Activated CD8-positive, alpha-beta T cell treated with anti-CD3 and anti-CD28 coated beads, Interleukin-2, amount 10 ng/mL, durations not matched to agents 7 days and 5 days (primary cell): ENCODE results near the gene NAALADL2. TPM values are rescaled to one million over a fixed set of nuclear protein-coding genes. Genes with fewer than 3 reads are reported as not detected.

ENCODE experiments used
- ATAC-seq: fragments of 150-1000 bp; cut with Tn5 transposase; one replicate; pipeline ENCODE4 v1.10.0; 2021; ENCODE audit warnings: moderate library complexity
- CTCF ChIA-PET: fragments of 350-600 bp; sonication (Branson Sonifier 250); formaldehyde crosslinking; loops from one replicate; lab custom pipeline; 2021; ENCODE audit warnings: antibody characterized with exemption; lab: Charles Lee
- POLR2A ChIA-PET: fragments of 350-600 bp; sonication (Branson Sonifier 250); formaldehyde crosslinking; loops from one replicate; lab custom pipeline; 2021; ENCODE audit warnings: antibody characterized with exemption; lab: Charles Lee
- DNase-seq: peaks from one replicate; pipeline ENCODE4 v3.0.0-alpha.2; 2020
- H3K27ac Mint-ChIP-seq: one replicate; pipeline ENCODE4 v1.8.0; 2021; ENCODE audit warnings: mild to moderate bottlenecking, mixed read lengths
- H3K27me3 Mint-ChIP-seq: one replicate; pipeline ENCODE4 v1.8.0; 2021; ENCODE audit warnings: low read depth, mixed read lengths
- H3K36me3 Mint-ChIP-seq: one replicate; pipeline ENCODE4 v1.8.0; 2021; ENCODE audit warnings: low read depth, mixed read lengths
- H3K4me1 Mint-ChIP-seq: one replicate; pipeline ENCODE4 v1.8.0; 2021; ENCODE audit warnings: low read depth, mixed read lengths
- H3K4me3 Mint-ChIP-seq: one replicate; pipeline ENCODE4 v1.8.0; 2021; ENCODE audit warnings: mild to moderate bottlenecking, mixed read lengths
- H3K9me3 Mint-ChIP-seq: one replicate; pipeline ENCODE4 v1.8.0; 2022; ENCODE audit warnings: mixed read lengths; ENCODE audit not compliant: insufficient read depth
- total RNA-seq, 2 experiments: library from RNA; stranded (reverse); gene quantifications; one replicate each; pipeline ENCODE4 v1.2.3, GENCODE V29; 2021

NAALADL2 gene
- total RNA-seq, 2 experiments from 2014 or later = 0.39 to 0.47 TPM

GRCh38 chr3:175475765-175476164 lies 616.6 kb downstream of the NAALADL2 start:
- no peak overlapping the region for H3K27ac Mint-ChIP-seq
- ATAC-seq (no peak), DNase-seq (no peak)
- H3K4me3 Mint-ChIP-seq = no peak overlapping the region
- ChIA-PET CTCF (no interaction called here), POLR2A (no interaction called here)
- H3K36me3 Mint-ChIP-seq = no peaks in the 10 kb centered on the region
- H3K27me3 Mint-ChIP-seq = no peaks in the 10 kb centered on the region
- no peaks in the 10 kb centered on the region for H3K9me3 Mint-ChIP-seq
- no peaks in the 10 kb centered on the region for H3K4me1 Mint-ChIP-seq

GRCh38 chr3:175476489-175476888 lies 617.4 kb downstream of the NAALADL2 start:
- DNase-seq (no peak), ATAC-seq (no peak)
- no peak overlapping the region for H3K27ac Mint-ChIP-seq
- no peaks in the 10 kb centered on the region for H3K27me3 Mint-ChIP-seq
- H3K36me3 Mint-ChIP-seq = no peaks in the 10 kb centered on the region
- H3K4me3 Mint-ChIP-seq = no peak overlapping the region
- CTCF ChIA-PET = no interaction called here
- no peaks in the 10 kb centered on the region for H3K4me1 Mint-ChIP-seq
- POLR2A ChIA-PET = no interaction called here
- no peaks in the 10 kb centered on the region for H3K9me3 Mint-ChIP-seq

- H3K9me3 Mint-ChIP-seq = no peaks in the 10 kb centered on the region
- no peaks in the 10 kb centered on the region for H3K4me1 Mint-ChIP-seq
- no peaks in the 10 kb centered on the region for H3K36me3 Mint-ChIP-seq
- no peak overlapping the region for H3K27ac Mint-ChIP-seq
- no peaks in the 10 kb centered on the region for H3K27me3 Mint-ChIP-seq
- CTCF ChIA-PET = no interaction called here
- DNase-seq = no peak
- H3K4me3 Mint-ChIP-seq = no peak overlapping the region
- no peak for ATAC-seq
- POLR2A ChIA-PET = no interaction called here
Observed at GRCh38 chr3:175477651-175478224, 618.6 kb downstream of the NAALADL2 start.

- H3K27me3 Mint-ChIP-seq = no peaks in the 10 kb centered on the region
- ChIA-PET POLR2A (no interaction called here), CTCF (no interaction called here)
- no peaks in the 10 kb centered on the region for H3K36me3 Mint-ChIP-seq
- H3K4me3 Mint-ChIP-seq = no peak overlapping the region
- H3K27ac Mint-ChIP-seq = no peak overlapping the region
- H3K4me1 Mint-ChIP-seq = no peaks in the 10 kb centered on the region
- DNase-seq (no peak), ATAC-seq (no peak)
- H3K9me3 Mint-ChIP-seq = no peaks in the 10 kb centered on the region
Observed at GRCh38 chr3:175478301-175478700, 619.2 kb downstream of the NAALADL2 start.

- H3K36me3 Mint-ChIP-seq = no peaks in the 10 kb centered on the region
- H3K9me3 Mint-ChIP-seq = no peaks in the 10 kb centered on the region
- ChIA-PET POLR2A (no interaction called here), CTCF (no interaction called here)
- no peaks in the 10 kb centered on the region for H3K27me3 Mint-ChIP-seq
- ATAC-seq (no peak), DNase-seq (no peak)
- H3K4me1 Mint-ChIP-seq = no peaks in the 10 kb centered on the region
- no peak overlapping the region for H3K4me3 Mint-ChIP-seq
- no peak overlapping the region for H3K27ac Mint-ChIP-seq
Observed at GRCh38 chr3:175479175-175479574, 620.0 kb downstream of the NAALADL2 start.

GRCh38 chr3:175479800-175480199 lies 620.7 kb downstream of the NAALADL2 start:
- no peak overlapping the region for H3K4me3 Mint-ChIP-seq
- no peaks in the 10 kb centered on the region for H3K27me3 Mint-ChIP-seq
- no peak for DNase-seq
- ChIA-PET POLR2A (no interaction called here), CTCF (no interaction called here)
- H3K27ac Mint-ChIP-seq = no peak overlapping the region
- no peaks in the 10 kb centered on the region for H3K9me3 Mint-ChIP-seq
- ATAC-seq = no peak
- H3K4me1 Mint-ChIP-seq = no peaks in the 10 kb centered on the region
- H3K36me3 Mint-ChIP-seq = no peaks in the 10 kb centered on the region

- Mint-ChIP-seq H3K27ac (no peak overlapping the region), H3K4me3 (no peak overlapping the region), H3K27me3 (no peaks in the 10 kb centered on the region), H3K4me1 (no peaks in the 10 kb centered on the region), H3K9me3 (no peaks in the 10 kb centered on the region), H3K36me3 (no peaks in the 10 kb centered on the region)
- POLR2A ChIA-PET = no interaction called here
- DNase-seq (no peak), ATAC-seq (no peak)
- CTCF ChIA-PET = no interaction called here
Observed at GRCh38 chr3:175484666-175485065, 625.5 kb downstream of the NAALADL2 start.

GRCh38 chr3:175485436-175485835 lies 626.3 kb downstream of the NAALADL2 start:
- H3K4me1 Mint-ChIP-seq = no peaks in the 10 kb centered on the region
- no peak for DNase-seq
- no peak overlapping the region for H3K4me3 Mint-ChIP-seq
- H3K27ac Mint-ChIP-seq = no peak overlapping the region
- H3K27me3 Mint-ChIP-seq = no peaks in the 10 kb centered on the region
- no peak for ATAC-seq
- ChIA-PET CTCF (no interaction called here), POLR2A (no interaction called here)
- no peaks in the 10 kb centered on the region for H3K9me3 Mint-ChIP-seq
- no peaks in the 10 kb centered on the region for H3K36me3 Mint-ChIP-seq

GRCh38 chr3:175486255-175486654 lies 627.1 kb downstream of the NAALADL2 start:
- Mint-ChIP-seq H3K4me1 (no peaks in the 10 kb centered on the region), H3K9me3 (no peaks in the 10 kb centered on the region), H3K27me3 (no peaks in the 10 kb centered on the region), H3K36me3 (no peaks in the 10 kb centered on the region), H3K27ac (no peak overlapping the region), H3K4me3 (no peak overlapping the region)
- ChIA-PET CTCF (no interaction called here), POLR2A (no interaction called here)
- DNase-seq = no peak
- ATAC-seq = no peak

- ChIA-PET POLR2A (no interaction called here), CTCF (no interaction called here)
- H3K4me1 Mint-ChIP-seq = no peaks in the 10 kb centered on the region
- DNase-seq = no peak
- no peaks in the 10 kb centered on the region for H3K27me3 Mint-ChIP-seq
- no peaks in the 10 kb centered on the region for H3K9me3 Mint-ChIP-seq
- H3K27ac Mint-ChIP-seq = no peak overlapping the region
- no peak overlapping the region for H3K4me3 Mint-ChIP-seq
- no peaks in the 10 kb centered on the region for H3K36me3 Mint-ChIP-seq
- ATAC-seq = no peak
Observed at GRCh38 chr3:175489406-175489805, 630.3 kb downstream of the NAALADL2 start.

- POLR2A ChIA-PET = no interaction called here
Observed at GRCh38 chr3:175493301-175493700, 634.2 kb downstream of the NAALADL2 start.

GRCh38 chr3:175495331-175495730 lies 636.2 kb downstream of the NAALADL2 start:
- Mint-ChIP-seq H3K27me3 (no peaks in the 10 kb centered on the region), H3K36me3 (no peaks in the 10 kb centered on the region), H3K27ac (no peak overlapping the region), H3K9me3 (no peaks in the 10 kb centered on the region), H3K4me1 (no peaks in the 10 kb centered on the region), H3K4me3 (no peak overlapping the region)
- ATAC-seq (no peak), DNase-seq (no peak)
- ChIA-PET CTCF (no interaction called here), POLR2A (no interaction called here)

More at GRCh38 chr3:175493301-175493700, 634.2 kb downstream of the NAALADL2 start:
- H3K4me3 Mint-ChIP-seq = no peak overlapping the region
- no peak overlapping the region for H3K27ac Mint-ChIP-seq
- H3K9me3 Mint-ChIP-seq = no peaks in the 10 kb centered on the region
- CTCF ChIA-PET = no interaction called here
- no peaks in the 10 kb centered on the region for H3K36me3 Mint-ChIP-seq
- ATAC-seq (no peak), DNase-seq (no peak)
- no peaks in the 10 kb centered on the region for H3K4me1 Mint-ChIP-seq
- H3K27me3 Mint-ChIP-seq = no peaks in the 10 kb centered on the region

- H3K9me3 Mint-ChIP-seq = peaks cover 9% of the 10 kb centered on the region
- H3K27me3 Mint-ChIP-seq = no peaks in the 10 kb centered on the region
- H3K27ac Mint-ChIP-seq = no peak overlapping the region
- no peaks in the 10 kb centered on the region for H3K4me1 Mint-ChIP-seq
- POLR2A ChIA-PET = no interaction called here
- ATAC-seq = no peak
- no peak overlapping the region for H3K4me3 Mint-ChIP-seq
- H3K36me3 Mint-ChIP-seq = no peaks in the 10 kb centered on the region
- CTCF ChIA-PET = no interaction called here
- no peak for DNase-seq
Observed at GRCh38 chr3:175502155-175502554, 643.0 kb downstream of the NAALADL2 start.
